Calu3 (cell line): ENCODE data around the gene FBXO27. TPM values are rescaled to one million over a fixed set of nuclear protein-coding genes. Genes with fewer than 3 reads are reported as not detected.
A peak's percentile ranks its signal among the peaks of the same experiment; 100 is the strongest.

Experiments used
- BruUV-seq: library from RNA; stranded (reverse); fragments of 400-500 nt; replicated peaks from 2 replicates; lab custom pipeline; 2021; lab: Mats Ljungman, UMichigan
- CTCF ChIA-PET: fragments of 300-600 bp; sonication (Branson Sonifier 250); formaldehyde crosslinking; loops from one replicate; lab custom pipeline; 2022; ENCODE audit warnings: antibody characterized with exemption; lab: Charles Lee
- DNase-seq: peaks from one replicate; pipeline ENCODE4 v3.0.0; 2022
- H3K27ac Mint-ChIP-seq: one replicate; pipeline ENCODE4 v1.8.0; 2022; ENCODE audit warnings: mixed read lengths; ENCODE audit not compliant: unreplicated experiment
- H3K27me3 Mint-ChIP-seq: one replicate; pipeline ENCODE4 v1.8.0; 2022; ENCODE audit warnings: mixed read lengths; ENCODE audit not compliant: unreplicated experiment
- H3K36me3 Mint-ChIP-seq: one replicate; pipeline ENCODE4 v1.8.0; 2022; ENCODE audit warnings: mild to moderate bottlenecking, moderate library complexity, mixed read lengths; ENCODE audit not compliant: insufficient read depth, unreplicated experiment
- H3K4me1 Mint-ChIP-seq: one replicate; pipeline ENCODE4 v1.8.0; 2022; ENCODE audit warnings: mild to moderate bottlenecking, low read depth, mixed read lengths; ENCODE audit not compliant: unreplicated experiment
- H3K4me3 Mint-ChIP-seq: one replicate; pipeline ENCODE4 v1.8.0; 2022; ENCODE audit warnings: mild to moderate bottlenecking, low read depth, moderate library complexity, mixed read lengths; ENCODE audit not compliant: unreplicated experiment
- H3K9me3 Mint-ChIP-seq: one replicate; pipeline ENCODE4 v1.8.0; 2022; ENCODE audit warnings: low read depth, mixed read lengths; ENCODE audit not compliant: unreplicated experiment
- intact Hi-C: fragments of 100-400 bp; cut with micrococcal nuclease; formaldehyde crosslinking; loops from one replicate; pipeline ENCODE4 v1.10.0; 2022; ENCODE audit not compliant: unreplicated experiment
- total RNA-seq: library from RNA; stranded (reverse); gene quantifications from 2 replicates; pipeline ENCODE4 v1.2.3, GENCODE V29; 2022
- TF ChIP-seq, protein P1 (sequence below): fragments of 200-600 bp; IDR thresholded peaks from one replicate; pipeline ENCODE4 v1.8.0; 2022; ENCODE audit warnings: antibody characterized with exemption; ENCODE audit not compliant: unreplicated experiment

The FBXO27 gene
- total RNA-seq, 1 experiment from 2014 or later = 14.6 TPM

DNA sequence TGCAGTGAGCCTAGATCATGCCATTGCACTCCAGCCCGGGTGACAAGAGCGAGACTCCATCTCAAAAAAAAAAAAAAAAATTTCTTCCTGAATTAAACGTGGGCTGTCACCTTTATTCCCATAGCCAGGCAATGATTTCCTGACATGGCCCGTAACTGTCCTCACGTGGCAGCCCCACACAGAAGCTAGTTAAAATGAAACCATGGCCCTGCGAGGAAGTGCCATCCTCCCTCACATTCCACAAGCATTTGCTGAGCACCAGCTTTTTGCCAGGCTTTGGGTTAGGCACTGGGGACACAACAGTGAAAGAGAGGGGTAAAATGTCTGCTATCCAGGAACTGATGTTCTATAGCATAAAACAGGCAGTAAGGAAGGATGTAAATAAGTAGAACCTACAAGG lies 13.2 kb upstream of the FBXO27 start:
- TF ChIP-seq, protein P1, sequence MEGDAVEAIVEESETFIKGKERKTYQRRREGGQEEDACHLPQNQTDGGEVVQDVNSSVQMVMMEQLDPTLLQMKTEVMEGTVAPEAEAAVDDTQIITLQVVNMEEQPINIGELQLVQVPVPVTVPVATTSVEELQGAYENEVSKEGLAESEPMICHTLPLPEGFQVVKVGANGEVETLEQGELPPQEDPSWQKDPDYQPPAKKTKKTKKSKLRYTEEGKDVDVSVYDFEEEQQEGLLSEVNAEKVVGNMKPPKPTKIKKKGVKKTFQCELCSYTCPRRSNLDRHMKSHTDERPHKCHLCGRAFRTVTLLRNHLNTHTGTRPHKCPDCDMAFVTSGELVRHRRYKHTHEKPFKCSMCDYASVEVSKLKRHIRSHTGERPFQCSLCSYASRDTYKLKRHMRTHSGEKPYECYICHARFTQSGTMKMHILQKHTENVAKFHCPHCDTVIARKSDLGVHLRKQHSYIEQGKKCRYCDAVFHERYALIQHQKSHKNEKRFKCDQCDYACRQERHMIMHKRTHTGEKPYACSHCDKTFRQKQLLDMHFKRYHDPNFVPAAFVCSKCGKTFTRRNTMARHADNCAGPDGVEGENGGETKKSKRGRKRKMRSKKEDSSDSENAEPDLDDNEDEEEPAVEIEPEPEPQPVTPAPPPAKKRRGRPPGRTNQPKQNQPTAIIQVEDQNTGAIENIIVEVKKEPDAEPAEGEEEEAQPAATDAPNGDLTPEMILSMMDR = no peak
- no TSS peak for BruUV-seq
- Mint-ChIP-seq H3K9me3 (no peaks in the 10 kb centered on the region), H3K4me3 (no peak overlapping the region), H3K36me3 (no peaks in the 10 kb centered on the region), H3K27ac (no peak overlapping the region), H3K27me3 (no peaks in the 10 kb centered on the region), H3K4me1 (peaks cover 13% of the 10 kb centered on the region)
- DNase-seq = no peak
- CTCF ChIA-PET = interaction anchor here (0.8 kb wide), 1 partner anchor 17 kb away, joined by 5 read pairs; no protein-coding TSS in a partner anchor
- intact Hi-C loops = no loop called here

DNA sequence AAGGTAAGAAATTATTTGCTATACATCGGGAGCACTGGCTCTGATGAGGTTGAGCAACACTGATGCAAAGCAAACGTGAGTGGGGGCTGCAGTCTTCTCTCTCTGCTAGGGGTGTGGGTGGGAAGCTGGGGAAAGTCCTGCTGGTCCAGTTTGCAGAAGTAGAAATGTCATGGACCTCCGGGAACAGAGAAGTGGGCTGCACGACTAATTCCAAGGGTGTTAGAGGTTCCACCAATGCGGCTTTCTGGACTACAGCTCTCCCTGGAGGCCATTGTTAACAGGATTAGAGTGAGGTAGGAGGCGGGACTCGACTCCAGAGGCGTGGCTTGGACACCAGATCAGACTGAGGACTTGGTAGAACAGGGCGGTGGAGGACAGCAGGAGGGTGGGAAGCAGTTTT lies 5.7 kb upstream of the FBXO27 start:
- intact Hi-C loops = loop anchor here (1.0 kb wide), 1 partner anchor 76 kb away; no protein-coding TSS in a partner anchor
- Mint-ChIP-seq H3K27ac (no peak overlapping the region), H3K4me3 (no peak overlapping the region), H3K36me3 (peaks cover 5% of the 10 kb centered on the region), H3K9me3 (no peaks in the 10 kb centered on the region), H3K4me1 (peaks cover 14% of the 10 kb centered on the region), H3K27me3 (no peaks in the 10 kb centered on the region)
- no TSS peak for BruUV-seq
- TF ChIP-seq, protein P1 = no peak
- DNase-seq = peak; percentile 69
- CTCF ChIA-PET = interaction anchor here (0.5 to 2.5 kb wide), 6 partner anchors 14 to 629 kb away, joined by 3 to 16 read pairs (median 3); no protein-coding TSS in a partner anchor

DNA sequence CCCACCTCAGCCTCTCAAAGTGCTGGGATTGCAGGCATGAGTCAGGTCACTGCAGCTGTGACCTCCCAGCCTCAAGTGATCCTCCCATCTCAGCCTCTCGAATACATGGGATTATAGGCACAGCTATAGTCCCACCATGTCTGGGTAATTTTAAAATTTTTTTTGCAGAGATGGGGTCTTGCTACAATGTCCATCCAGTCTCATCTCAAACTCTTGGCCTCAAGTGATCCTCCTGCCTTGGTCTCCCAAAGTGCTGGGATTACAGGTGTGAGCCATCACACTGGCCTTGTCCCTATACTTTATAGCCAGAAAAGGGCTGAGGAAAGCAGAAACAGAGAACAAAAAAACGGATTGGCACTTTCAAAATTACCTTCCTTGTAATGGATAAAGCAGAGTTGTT lies 4.8 kb upstream of the FBXO27 start:
- Mint-ChIP-seq H3K36me3 (peaks cover 14% of the 10 kb centered on the region), H3K27me3 (no peaks in the 10 kb centered on the region), H3K27ac (no peak overlapping the region), H3K9me3 (no peaks in the 10 kb centered on the region), H3K4me1 (peaks cover 22% of the 10 kb centered on the region), H3K4me3 (no peak overlapping the region)
- intact Hi-C loops = no loop called here
- DNase-seq = no peak
- no TSS peak for BruUV-seq
- CTCF ChIA-PET = interaction anchor here (0.6 to 2.5 kb wide), 4 partner anchors 60 to 306 kb away, joined by 3 to 16 read pairs (median 3); no protein-coding TSS in a partner anchor
- TF ChIP-seq, protein P1 = no peak

DNA sequence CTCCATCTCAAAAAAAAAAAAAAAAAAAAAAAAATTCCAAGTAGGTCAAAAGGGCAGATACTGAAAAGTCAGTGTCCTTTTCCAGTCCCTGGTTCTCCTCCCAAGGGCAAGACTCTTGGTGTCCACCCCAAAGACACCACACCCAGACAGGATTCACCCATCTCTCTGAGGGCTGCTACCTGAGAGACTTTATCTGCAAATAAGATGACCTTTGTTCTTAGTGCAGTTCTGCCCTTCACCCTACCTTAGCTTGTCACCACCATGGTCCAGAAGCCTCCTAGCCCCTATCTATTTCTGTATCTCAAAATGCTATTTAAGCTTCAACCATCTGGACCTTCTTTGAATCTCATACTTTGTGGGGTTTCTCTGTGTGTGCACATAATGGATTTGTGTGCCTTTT lies 4.2 kb upstream of the FBXO27 start:
- intact Hi-C loops = no loop called here
- H3K36me3 Mint-ChIP-seq = peaks cover 20% of the 10 kb centered on the region
- peaks cover 22% of the 10 kb centered on the region for H3K4me1 Mint-ChIP-seq
- H3K27ac Mint-ChIP-seq = no peak overlapping the region
- H3K4me3 Mint-ChIP-seq = no peak overlapping the region
- no peak for DNase-seq
- H3K9me3 Mint-ChIP-seq = no peaks in the 10 kb centered on the region
- BruUV-seq = no TSS peak
- H3K27me3 Mint-ChIP-seq = no peaks in the 10 kb centered on the region
- TF ChIP-seq, protein P1 = no peak
- CTCF ChIA-PET = interaction anchor here (0.6 to 2.5 kb wide), 4 partner anchors 36 to 261 kb away, joined by 3 to 16 read pairs (median 5); no protein-coding TSS in a partner anchor
